Gastrocnemius medialis (tissue), 4 donors: Measurements from ENCODE around the gene AVPR2. TPM values are rescaled to one million over a fixed set of nuclear protein-coding genes. Genes with fewer than 3 reads are reported as not detected.
A peak's percentile ranks its signal among the peaks of the same experiment; 100 is the strongest.

Experiments used
- ATAC-seq, 2 donors: fragments of 150-250 bp; one replicate each; pipeline ENCODE4 v1.9.1; 2016
- DNase-seq, 2 donors: peaks; one replicate each; pipeline ENCODE4 v3.0.0-alpha.2; 2019
- H3K27ac ChIP-seq, 4 donors: fragments of 200-600 bp; sonication (generic); 1 replicate in 1 of 4; 2 replicates in 3 of 4; pipeline ENCODE4 v1.5.1; 2016 to 2018; ENCODE audit warnings: mild to moderate bottlenecking in 2 of 4, moderate library complexity in 1 of 4
- H3K27me3 ChIP-seq, 3 donors: fragments of 200-600 bp; sonication (generic) in 2 of 3; 1 replicate in 1 of 3; 2 replicates in 2 of 3; pipeline versions ENCODE4 v1.5.1 to v1.6.0; 2016 to 2019; ENCODE audit warnings: mild to moderate bottlenecking in 1 of 3, moderate library complexity in 1 of 3
- H3K36me3 ChIP-seq, 2 donors: fragments of 200-600 bp; sonication (generic) in 1 of 2; one replicate each; pipeline ENCODE4 v1.5.1; 2017 to 2018
- H3K4me1 ChIP-seq, 2 donors: fragments of 200-600 bp; sonication (generic) in 1 of 2; one replicate each; pipeline ENCODE4 v1.5.1; 2016 to 2017; ENCODE audit warnings: mild to moderate bottlenecking in 2 of 2
- H3K4me3 ChIP-seq, 4 donors: fragments of 200-600 bp; sonication (generic) in 3 of 4; 1 replicate in 1 of 4; 2 replicates in 3 of 4; pipeline ENCODE4 v1.5.1; 2016 to 2019; ENCODE audit warnings: mild to moderate bottlenecking in 2 of 4
- H3K9me3 ChIP-seq, 3 donors: fragments of 200-600 bp; sonication (generic) in 2 of 3; 1 replicate in 1 of 3; 2 replicates in 2 of 3; pipeline ENCODE4 v1.5.1; 2016 to 2019
- POLR2A ChIP-seq, 2 donors: fragments of 450-650 bp; IDR thresholded peaks; one replicate each; pipeline ENCODE4 v1.6.1; 2017; ENCODE audit warnings: antibody characterized with exemption in 2 of 2, mild to moderate bottlenecking in 2 of 2, moderate library complexity in 2 of 2
- in situ Hi-C, 4 donors: fragments of 200-750 bp; cut with MboI; loops; one replicate each; pipeline versions ENCODE4 v1.15.0 to v1.8.0; 2017; ENCODE audit warnings: low sequenced_read_pairs in 4 of 4
- intact Hi-C: fragments of 100-400 bp; cut with DNase I; formaldehyde crosslinking; loops from one replicate; pipeline ENCODE4 v1.15.1; 2023; ENCODE audit warnings: low total_unique reads
- total RNA-seq, 4 donors: library from RNA; depleted of rRNA; stranded (reverse); fragments of >200 nt; gene quantifications; one replicate each; pipeline versions ENCODE4 v1.1.0 to v1.2.3, GENCODE V29; 2016
- TF ChIP-seq, protein P1 (sequence below), 5 experiments: fragments of 450-650 bp in 3 of 5; fragments of 200-600 bp in 2 of 5; sonication (generic) in 2 of 5; IDR thresholded peaks in 4 of 5; conservative IDR thresholded peaks in 1 of 5; 1 replicate in 4 of 5; 2 replicates in 1 of 5; pipeline ENCODE4 v1.5.1; 2016 to 2019; ENCODE audit warnings: antibody characterized with exemption in 5 of 5, mild to moderate bottlenecking in 3 of 5, moderate library complexity in 3 of 5

The AVPR2 gene
- total RNA-seq, 4 donors from 2014 or later = 1.5 to 3.8 (median 2.0) TPM

GRCh38 chrX:153939573-153939972, 35.1 kb downstream of the AVPR2 start:
- intact Hi-C loops (no loop called here), in situ Hi-C loops (loop anchor here in 1 of 4 donors (25.0 kb wide), 1 partner anchor 152 kb away; the partner anchor contains the start of genes IDH3G, SRPK3 and SSR4)
- no peak for ATAC-seq
- no peaks in the 10 kb centered on the region for H3K9me3 ChIP-seq
- H3K36me3 ChIP-seq = no peaks in the 10 kb centered on the region
- TF ChIP-seq, protein P1, sequence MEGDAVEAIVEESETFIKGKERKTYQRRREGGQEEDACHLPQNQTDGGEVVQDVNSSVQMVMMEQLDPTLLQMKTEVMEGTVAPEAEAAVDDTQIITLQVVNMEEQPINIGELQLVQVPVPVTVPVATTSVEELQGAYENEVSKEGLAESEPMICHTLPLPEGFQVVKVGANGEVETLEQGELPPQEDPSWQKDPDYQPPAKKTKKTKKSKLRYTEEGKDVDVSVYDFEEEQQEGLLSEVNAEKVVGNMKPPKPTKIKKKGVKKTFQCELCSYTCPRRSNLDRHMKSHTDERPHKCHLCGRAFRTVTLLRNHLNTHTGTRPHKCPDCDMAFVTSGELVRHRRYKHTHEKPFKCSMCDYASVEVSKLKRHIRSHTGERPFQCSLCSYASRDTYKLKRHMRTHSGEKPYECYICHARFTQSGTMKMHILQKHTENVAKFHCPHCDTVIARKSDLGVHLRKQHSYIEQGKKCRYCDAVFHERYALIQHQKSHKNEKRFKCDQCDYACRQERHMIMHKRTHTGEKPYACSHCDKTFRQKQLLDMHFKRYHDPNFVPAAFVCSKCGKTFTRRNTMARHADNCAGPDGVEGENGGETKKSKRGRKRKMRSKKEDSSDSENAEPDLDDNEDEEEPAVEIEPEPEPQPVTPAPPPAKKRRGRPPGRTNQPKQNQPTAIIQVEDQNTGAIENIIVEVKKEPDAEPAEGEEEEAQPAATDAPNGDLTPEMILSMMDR (IDR thresholded peaks at IDR 0.05 in 4 of 5, conservative IDR thresholded peaks at IDR 0.05 in 1 of 5) = no peak
- TF ChIP-seq POLR2A (IDR thresholded peaks at IDR 0.05) = no peak
- H3K27ac ChIP-seq = no peak overlapping the region
- H3K4me3 ChIP-seq = no peak overlapping the region
- no peak for DNase-seq
- no peaks in the 10 kb centered on the region for H3K27me3 ChIP-seq
- H3K4me1 ChIP-seq = peaks cover 0 to 5% of the 10 kb centered on the region in 2 donors

DNA sequence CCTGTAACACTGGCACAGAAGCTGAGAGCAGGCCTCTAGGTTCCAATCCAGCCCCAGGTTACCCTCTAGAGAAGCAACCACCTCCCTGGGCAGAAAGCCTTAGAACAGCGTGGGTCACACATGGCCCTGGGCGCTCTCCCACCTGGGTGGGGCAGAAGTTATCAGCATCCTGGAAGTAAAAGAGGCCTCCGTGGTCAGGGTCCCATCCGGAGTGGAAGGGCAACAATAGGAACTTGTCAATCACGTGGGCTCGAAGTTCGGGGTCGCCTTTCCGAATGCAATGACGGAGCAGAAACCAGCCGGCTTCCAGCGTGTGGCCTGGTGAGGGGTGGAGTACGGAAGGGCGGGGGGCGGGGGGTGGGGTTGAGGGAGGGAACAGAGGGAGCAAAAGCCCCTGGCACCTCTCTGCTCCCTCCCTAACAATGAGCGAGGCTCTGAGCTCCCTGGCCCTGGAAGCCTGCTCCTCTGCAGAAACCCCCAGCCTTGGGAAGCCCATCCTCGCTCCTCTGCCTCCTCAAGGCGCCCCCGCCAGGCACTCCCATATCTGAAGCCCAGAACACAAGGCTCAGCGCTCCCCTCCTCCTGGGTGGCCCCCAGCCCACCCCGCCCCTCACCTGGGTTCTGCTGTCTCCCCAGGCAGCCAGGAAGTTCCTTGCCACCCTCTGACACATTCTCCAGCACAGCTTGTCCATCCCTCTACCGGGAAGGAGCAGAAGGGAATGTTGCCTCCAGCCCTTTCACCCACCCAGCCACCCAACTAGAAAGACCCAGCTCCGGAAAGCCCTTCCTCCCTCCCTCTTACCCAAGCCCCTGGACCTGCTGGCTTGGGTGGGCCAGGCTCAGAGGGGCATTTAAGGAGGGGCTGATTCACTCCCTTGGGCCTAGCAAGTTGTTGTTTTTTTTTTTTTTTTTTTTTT, 37.1 kb downstream of the AVPR2 start:
- no peak overlapping the region for H3K4me3 ChIP-seq
- intact Hi-C loops (no loop called here), in situ Hi-C loops (loop anchor here in 1 of 4 donors (25.0 kb wide), 1 partner anchor 154 kb away; the partner anchor contains the start of genes IDH3G, SRPK3 and SSR4)
- H3K27me3 ChIP-seq = no peaks in the 10 kb centered on the region
- TF ChIP-seq, protein P1 (IDR thresholded peaks at IDR 0.05 in 4 of 5, conservative IDR thresholded peaks at IDR 0.05 in 1 of 5) = no peak
- no peak for TF ChIP-seq POLR2A (IDR thresholded peaks at IDR 0.05)
- H3K27ac ChIP-seq = no peak overlapping the region
- no peaks in the 10 kb centered on the region for H3K9me3 ChIP-seq
- no peak for ATAC-seq
- no peaks in the 10 kb centered on the region for H3K36me3 ChIP-seq
- DNase-seq = no peak
- H3K4me1 ChIP-seq = no peaks in the 10 kb centered on the region

DNA sequence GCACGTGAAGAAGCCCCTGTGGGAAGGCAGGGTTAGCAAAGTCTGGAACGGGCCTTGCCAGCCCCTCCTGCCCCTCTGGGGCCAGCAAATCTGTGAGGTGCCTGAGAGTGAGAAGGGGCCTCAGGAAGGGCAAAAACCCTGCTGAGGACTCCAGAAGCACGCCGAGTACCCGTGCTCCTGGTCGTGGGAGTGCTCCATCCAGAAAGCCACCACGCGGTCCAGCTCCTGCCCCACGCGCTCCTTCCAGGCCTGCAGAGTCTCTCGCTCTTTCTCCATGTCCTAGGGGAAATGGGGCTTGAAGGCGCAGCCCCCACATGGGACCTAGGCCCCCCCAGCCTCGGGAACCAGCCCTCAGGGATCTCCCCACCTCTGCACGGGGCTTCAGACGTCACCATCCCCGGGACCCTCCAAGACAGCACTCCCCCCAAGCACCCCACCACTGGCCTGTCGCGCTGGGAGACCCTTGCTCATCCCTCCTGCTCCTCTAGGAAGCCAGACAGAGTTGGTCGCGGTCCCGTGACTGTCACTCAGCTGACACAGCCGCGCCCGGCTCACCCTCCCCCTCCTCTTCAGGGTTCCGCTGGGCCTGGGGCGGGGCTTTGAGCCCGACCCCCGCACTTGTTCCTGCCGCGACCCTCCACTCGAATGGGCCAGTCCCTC, 39.8 kb downstream of the AVPR2 start, which contains the start of gene RENBP:
Gene RENBP (minus strand): TSS at position 504 of the 660 bp plus-strand sequence. CDS start 33 bp downstream, at position 471.
- H3K9me3 ChIP-seq = no peaks in the 10 kb centered on the region
- TF ChIP-seq, protein P1 (IDR thresholded peaks at IDR 0.05 in 4 of 5, conservative IDR thresholded peaks at IDR 0.05 in 1 of 5) = no peak
- TF ChIP-seq POLR2A (IDR thresholded peaks at IDR 0.05) = no peak
- intact Hi-C loops = no loop called here
- in situ Hi-C loops = loop anchor here in 1 of 4 donors (25.0 kb wide), 1 partner anchor 157 kb away; the partner anchor contains the start of genes IDH3G, SRPK3 and SSR4
- no peaks in the 10 kb centered on the region for H3K27me3 ChIP-seq
- H3K4me3 ChIP-seq = peak within 1 kb of the TSS in 3 of 4 donors; percentile 5 to 38 (median 33)
- H3K27ac ChIP-seq = peak within 1 kb of the TSS in 1 of 4 donors; percentile 41
- peak in 1 of 2 donors; percentile 21 for ATAC-seq
- H3K36me3 ChIP-seq = peaks cover 0 to 9% of the 10 kb centered on the region in 2 donors
- peak in 1 of 2 donors; percentile 34 for DNase-seq
- H3K4me1 ChIP-seq = no peaks in the 10 kb centered on the region

- intact Hi-C loops = no loop called here
- Histone ChIP-seq H3K27me3 (no peaks in the 10 kb centered on the region), H3K36me3 (peaks cover 0 to 15% of the 10 kb centered on the region in 2 donors), H3K27ac (peak overlapping the region in 1 of 4 donors; percentile 41), H3K4me3 (peak overlapping the region in 1 of 4 donors; percentile 38), H3K4me1 (no peaks in the 10 kb centered on the region), H3K9me3 (no peaks in the 10 kb centered on the region)
- ATAC-seq = no peak
- TF ChIP-seq POLR2A (IDR thresholded peaks at IDR 0.05) = no peak
- TF ChIP-seq, protein P1 (IDR thresholded peaks at IDR 0.05 in 4 of 5, conservative IDR thresholded peaks at IDR 0.05 in 1 of 5) = no peak
- no peak for DNase-seq
- in situ Hi-C loops = loop anchor here in 1 of 4 donors (25.0 kb wide), 1 partner anchor 157 kb away; the partner anchor contains the start of genes IDH3G, SRPK3 and SSR4
Observed at GRCh38 chrX:153944800-153945150, 40.3 kb downstream of the AVPR2 start.
